Astrocyte (in vitro differentiated cells and primary cell): ENCODE results near the gene STARD3NL.

ENCODE experiments used
- EZH2 ChIP-seq: IDR thresholded peaks from 2 replicates; pipeline ENCODE4 v1.6.1; 2012; ENCODE audit warnings: mild to moderate bottlenecking, low read length, inconsistent platforms; ENCODE audit not compliant: insufficient read depth
- TF ChIP-seq, protein P1 (sequence below): IDR thresholded peaks from 2 replicates; pipeline ENCODE4 v1.5.1; 2011; ENCODE audit warnings: low read depth, mild to moderate bottlenecking, inconsistent platforms, low read length, moderate library complexity; ENCODE audit not compliant: insufficient read depth

DNA sequence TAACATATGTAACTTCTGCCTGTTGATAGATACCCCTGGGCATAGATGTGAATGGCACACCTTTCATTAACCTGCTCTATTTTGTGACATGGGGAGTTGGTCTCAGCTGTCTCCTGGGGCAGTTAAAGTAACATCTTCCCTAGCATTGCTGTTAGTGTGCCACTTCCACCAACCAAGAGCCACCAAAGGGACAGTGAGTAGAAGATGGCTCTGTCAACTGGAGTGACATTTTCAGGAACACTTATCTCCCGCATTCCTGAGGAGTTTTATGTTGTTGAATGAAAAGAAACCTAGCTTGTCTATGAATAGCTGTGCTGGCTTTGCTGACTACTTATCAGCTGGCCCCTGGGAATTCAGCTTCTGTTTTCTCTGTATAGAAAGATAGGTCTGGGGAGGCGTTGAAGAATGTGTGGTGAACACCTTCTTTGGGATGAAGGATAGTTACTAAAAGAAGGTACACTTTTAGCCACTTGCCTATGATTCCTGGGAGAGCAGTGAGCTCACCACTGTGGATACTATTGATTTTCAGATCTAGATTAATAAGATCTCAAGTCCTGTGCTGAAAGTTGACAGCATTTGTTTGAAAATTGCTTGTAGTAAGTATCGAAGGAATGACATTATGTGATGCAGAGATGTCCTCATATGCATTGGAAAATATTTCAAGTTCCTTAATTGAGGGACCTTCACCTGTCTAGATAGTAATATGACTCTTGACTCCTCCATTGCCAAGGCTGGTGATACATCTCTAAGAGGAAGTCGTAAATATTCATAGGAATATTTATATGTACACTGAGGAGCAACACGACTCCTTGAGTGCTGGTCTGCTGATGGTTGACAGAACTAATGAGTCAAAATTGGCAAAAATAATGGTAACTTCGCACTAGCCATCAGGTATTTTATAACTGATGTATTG lies 7.6 kb downstream of the STARD3NL start:
- TF ChIP-seq, protein P1, sequence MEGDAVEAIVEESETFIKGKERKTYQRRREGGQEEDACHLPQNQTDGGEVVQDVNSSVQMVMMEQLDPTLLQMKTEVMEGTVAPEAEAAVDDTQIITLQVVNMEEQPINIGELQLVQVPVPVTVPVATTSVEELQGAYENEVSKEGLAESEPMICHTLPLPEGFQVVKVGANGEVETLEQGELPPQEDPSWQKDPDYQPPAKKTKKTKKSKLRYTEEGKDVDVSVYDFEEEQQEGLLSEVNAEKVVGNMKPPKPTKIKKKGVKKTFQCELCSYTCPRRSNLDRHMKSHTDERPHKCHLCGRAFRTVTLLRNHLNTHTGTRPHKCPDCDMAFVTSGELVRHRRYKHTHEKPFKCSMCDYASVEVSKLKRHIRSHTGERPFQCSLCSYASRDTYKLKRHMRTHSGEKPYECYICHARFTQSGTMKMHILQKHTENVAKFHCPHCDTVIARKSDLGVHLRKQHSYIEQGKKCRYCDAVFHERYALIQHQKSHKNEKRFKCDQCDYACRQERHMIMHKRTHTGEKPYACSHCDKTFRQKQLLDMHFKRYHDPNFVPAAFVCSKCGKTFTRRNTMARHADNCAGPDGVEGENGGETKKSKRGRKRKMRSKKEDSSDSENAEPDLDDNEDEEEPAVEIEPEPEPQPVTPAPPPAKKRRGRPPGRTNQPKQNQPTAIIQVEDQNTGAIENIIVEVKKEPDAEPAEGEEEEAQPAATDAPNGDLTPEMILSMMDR: no peak
- TF ChIP-seq EZH2: no peak
